Measurements from ENCODE around the gene GRB14.

DNA sequence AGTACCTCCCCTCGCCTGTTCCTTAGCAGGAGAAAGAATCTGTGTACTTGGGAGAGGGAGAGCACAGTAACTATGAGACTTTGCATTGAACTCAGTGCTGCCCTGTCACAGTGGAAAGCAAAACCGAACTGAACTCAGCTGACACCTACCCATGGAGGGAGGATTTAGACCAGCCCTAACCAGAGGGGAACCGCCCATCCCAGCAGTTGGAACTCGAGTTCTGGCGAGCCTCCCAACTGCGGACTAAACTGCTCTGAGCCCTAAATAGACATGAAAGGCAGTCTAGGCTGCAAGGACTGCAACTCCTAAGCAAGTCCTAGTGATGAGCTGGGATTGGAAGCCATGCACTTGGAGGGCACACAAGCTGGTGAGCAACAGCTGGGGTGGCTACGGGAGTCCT lies 110.4 kb downstream of the GRB14 start:
- no peak for TF ChIP-seq CTCF (IDR thresholded peaks at IDR 0.05; ENCODE audit: insufficient read depth, low read depth, low read length)
- no peak for TF ChIP-seq EZH2 (IDR thresholded peaks at IDR 0.05; ENCODE audit: insufficient read depth, low read length)
